Heart left ventricle (tissue), 13 donors: ENCODE results near the gene CASP9.

Source experiments
- POLR2A ChIP-seq, 2 donors: fragments of 450-650 bp; IDR thresholded peaks; one replicate each; pipeline ENCODE4 v1.6.1; 2017; ENCODE audit warnings: antibody characterized with exemption in 2 of 2, mild to moderate bottlenecking in 2 of 2, moderate library complexity in 2 of 2
- TF ChIP-seq, protein P1 (sequence below), 12 donors: fragments of 200-600 bp; sonication (generic) in 4 of 12; IDR thresholded peaks; one replicate each; pipeline versions ENCODE4 v1.5.0 to v1.8.0; 2018 to 2022; ENCODE audit warnings: antibody characterized with exemption in 12 of 12, mild to moderate bottlenecking in 5 of 12
- donor health status: ischemic (EF 13 %, LVEDD 7.1; RV severe dilation, severe dysfunction).
- donor health status: DM: no; HTN: yes; CAD: no.
- donor health status: DM: no; HTN: no; CAD: no.
- donor health status: ischemic (EF 25% LVEDD 6.9; RV normal size, moderate dysfunction).
- donor health status: ischemic (EF 25% LVEDD 5.7; RV mildly dilated, moderate dysfunction).
- donor health status: ischemic (EF 35%, LVEDD 5.7; RV mildly dilated, moderate dysfunction).
- donor health status: nonischemic (EF 11% LVEDD 7.7; RV severe dilation, severe dysfunction).
- donor health status: DM: yes; HTN: yes; CAD: no.
- donor health status: PGD.
- donor health status: ischemic (EF 29% LVEDD 5.4; RV normal size, mild dysfunction).
- donor health status: nonischemic (EF 23%, LVEDD 6.1; RV moderate dilation, normal function).

GRCh38 chr1:15452216-15452615 is 71.8 kb downstream of the CASP9 start:
- TF ChIP-seq, protein P1, sequence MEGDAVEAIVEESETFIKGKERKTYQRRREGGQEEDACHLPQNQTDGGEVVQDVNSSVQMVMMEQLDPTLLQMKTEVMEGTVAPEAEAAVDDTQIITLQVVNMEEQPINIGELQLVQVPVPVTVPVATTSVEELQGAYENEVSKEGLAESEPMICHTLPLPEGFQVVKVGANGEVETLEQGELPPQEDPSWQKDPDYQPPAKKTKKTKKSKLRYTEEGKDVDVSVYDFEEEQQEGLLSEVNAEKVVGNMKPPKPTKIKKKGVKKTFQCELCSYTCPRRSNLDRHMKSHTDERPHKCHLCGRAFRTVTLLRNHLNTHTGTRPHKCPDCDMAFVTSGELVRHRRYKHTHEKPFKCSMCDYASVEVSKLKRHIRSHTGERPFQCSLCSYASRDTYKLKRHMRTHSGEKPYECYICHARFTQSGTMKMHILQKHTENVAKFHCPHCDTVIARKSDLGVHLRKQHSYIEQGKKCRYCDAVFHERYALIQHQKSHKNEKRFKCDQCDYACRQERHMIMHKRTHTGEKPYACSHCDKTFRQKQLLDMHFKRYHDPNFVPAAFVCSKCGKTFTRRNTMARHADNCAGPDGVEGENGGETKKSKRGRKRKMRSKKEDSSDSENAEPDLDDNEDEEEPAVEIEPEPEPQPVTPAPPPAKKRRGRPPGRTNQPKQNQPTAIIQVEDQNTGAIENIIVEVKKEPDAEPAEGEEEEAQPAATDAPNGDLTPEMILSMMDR (IDR thresholded peaks at IDR 0.05), result no peak
- TF ChIP-seq POLR2A (IDR thresholded peaks at IDR 0.05), result no peak
